ENCODE measurements around the gene EIF1. TPM values are rescaled to one million over a fixed set of nuclear protein-coding genes. Genes with fewer than 3 reads are reported as not detected.

EIF1 gene
- total RNA-seq, 2 donors from 2014 or later: 99.5 to 120 TPM

GRCh38 chr17:41678411-41678906 lies 10.2 kb upstream of the EIF1 start:
- Histone ChIP-seq H3K9me3 (no peaks in the 10 kb centered on the region), H3K4me3 (no peak overlapping the region), H3K36me3 (replicated peaks in 1 of 2; ENCODE audit: insufficient read depth in 1 of 2, low read depth in 2 of 2) (no peaks in the 10 kb centered on the region), H3K27ac (peak overlapping the region; percentile 27 to 83 (median 56)), H3K27me3 (no peaks in the 10 kb centered on the region), H3K4me1 (peaks cover 21% of the 10 kb centered on the region)
- WGBS, 2 donors: 62 to 80% methylated on average over 2 of the region's 2 CpGs
- no peak for TF ChIP-seq CTCF (IDR thresholded peaks at IDR 0.05)
- peak; percentile 8 to 74 (median 69) for TF ChIP-seq POLR2A (IDR thresholded peaks at IDR 0.05)
- ATAC-seq: peak; percentile 19
- intact Hi-C loops (cut with DNase I): no loop called here
- no peak for DNase-seq

GRCh38 chr17:41678907-41679739 lies 9.6 kb upstream of the EIF1 start:
- intact Hi-C loops (cut with DNase I): no loop called here
- peak overlapping the region; percentile 27 to 83 (median 56) for H3K27ac ChIP-seq
- WGBS, 2 donors: 35 to 46% methylated on average over 6 of the region's 6 CpGs
- peaks cover 21% of the 10 kb centered on the region for H3K4me1 ChIP-seq
- no peaks in the 10 kb centered on the region for H3K27me3 ChIP-seq
- no peak for TF ChIP-seq POLR2A (IDR thresholded peaks at IDR 0.05)
- no peak for TF ChIP-seq CTCF (IDR thresholded peaks at IDR 0.05)
- no peaks in the 10 kb centered on the region for H3K9me3 ChIP-seq
- no peaks in the 10 kb centered on the region for H3K36me3 ChIP-seq (replicated peaks in 1 of 2; ENCODE audit: insufficient read depth in 1 of 2, low read depth in 2 of 2)
- no peak overlapping the region for H3K4me3 ChIP-seq
- peak; percentile 21 for ATAC-seq
- DNase-seq: peak in 1 of 4 donors; percentile 48

GRCh38 chr17:41679740-41680425 lies 8.8 kb upstream of the EIF1 start:
- intact Hi-C loops (cut with DNase I): no loop called here
- no peaks in the 10 kb centered on the region for H3K27me3 ChIP-seq
- DNase-seq (no peak), ATAC-seq (no peak)
- no peak overlapping the region for H3K4me3 ChIP-seq
- WGBS, 2 donors: 64 to 71% methylated on average over 4 to 5 of the region's 5 CpGs
- peaks cover 21% of the 10 kb centered on the region for H3K4me1 ChIP-seq
- H3K36me3 ChIP-seq (replicated peaks in 1 of 2; ENCODE audit: insufficient read depth in 1 of 2, low read depth in 2 of 2): no peaks in the 10 kb centered on the region
- no peaks in the 10 kb centered on the region for H3K9me3 ChIP-seq
- TF ChIP-seq CTCF (IDR thresholded peaks at IDR 0.05): no peak
- TF ChIP-seq POLR2A (IDR thresholded peaks at IDR 0.05): no peak
- peak overlapping the region in 2 of 4 donors; percentile 64 to 83 for H3K27ac ChIP-seq

GRCh38 chr17:41680426-41681040 lies 8.2 kb upstream of the EIF1 start:
- 80 to 81% methylated on average over 10 of the region's 10 CpGs for WGBS, 2 donors
- H3K4me1 ChIP-seq: peaks cover 17% of the 10 kb centered on the region
- no peaks in the 10 kb centered on the region for H3K27me3 ChIP-seq
- intact Hi-C loops (cut with DNase I): no loop called here
- ATAC-seq: no peak
- TF ChIP-seq POLR2A (IDR thresholded peaks at IDR 0.05): no peak
- TF ChIP-seq CTCF (IDR thresholded peaks at IDR 0.05): no peak
- no peak for DNase-seq
- H3K27ac ChIP-seq: no peak overlapping the region
- no peaks in the 10 kb centered on the region for H3K36me3 ChIP-seq (replicated peaks in 1 of 2; ENCODE audit: insufficient read depth in 1 of 2, low read depth in 2 of 2)
- H3K4me3 ChIP-seq: no peak overlapping the region
- H3K9me3 ChIP-seq: no peaks in the 10 kb centered on the region
